Nephron progenitor cell (in vitro differentiated cells): ENCODE measurements around the gene H2AZ2.

Experiments
- DNase-seq: peaks from one replicate; pipeline ENCODE4 v3.0.0; 2021
- H3K27ac Mint-ChIP-seq: 2 replicates; pipeline ENCODE4 v1.8.0; 2021; ENCODE audit warnings: mild to moderate bottlenecking, moderate library complexity, mixed read lengths
- H3K27me3 Mint-ChIP-seq: 2 replicates; pipeline ENCODE4 v1.8.0; 2021; ENCODE audit warnings: mild to moderate bottlenecking, low read depth, mixed read lengths; ENCODE audit not compliant: poor library complexity
- H3K36me3 Mint-ChIP-seq: 2 replicates; pipeline ENCODE4 v1.8.0; 2021; ENCODE audit warnings: low read depth, mixed read lengths
- H3K4me1 Mint-ChIP-seq: 2 replicates; pipeline ENCODE4 v1.8.0; 2021; ENCODE audit warnings: mixed read lengths
- H3K4me3 Mint-ChIP-seq: 2 replicates; pipeline ENCODE4 v1.8.0; 2021; ENCODE audit warnings: mild to moderate bottlenecking, moderate library complexity, mixed read lengths
- H3K9me3 Mint-ChIP-seq: 2 replicates; pipeline ENCODE4 v1.8.0; 2021; ENCODE audit warnings: mild to moderate bottlenecking, moderate library complexity, mixed read lengths
- CTCF ChIP-seq: fragments of 200-600 bp; sonication (generic); IDR thresholded peaks from 2 replicates; pipeline ENCODE4 v1.5.0; 2021; ENCODE audit warnings: antibody characterized with exemption

H2AZ2 gene

GRCh38 chr7:44838751-44839150, 9.1 kb downstream of the H2AZ2 start:
- Mint-ChIP-seq H3K4me3 (no peak overlapping the region), H3K36me3 (peaks cover 74% of the 10 kb centered on the region), H3K9me3 (no peaks in the 10 kb centered on the region), H3K27ac (peak overlapping the region; percentile 86), H3K4me1 (peaks cover 11% of the 10 kb centered on the region), H3K27me3 (no peaks in the 10 kb centered on the region)
- no peak for TF ChIP-seq CTCF
- no peak for DNase-seq

- no peak for DNase-seq
- Mint-ChIP-seq H3K4me1 (peaks cover 8% of the 10 kb centered on the region), H3K36me3 (peaks cover 64% of the 10 kb centered on the region)
Measured at GRCh38 chr7:44827567-44827966, 20.3 kb downstream of the H2AZ2 start.

GRCh38 chr7:44824894-44825526, 22.9 kb downstream of the H2AZ2 start:
- TF ChIP-seq CTCF, result no peak
- DNase-seq, result no peak
- Mint-ChIP-seq H3K27me3 (no peaks in the 10 kb centered on the region), H3K36me3 (peaks cover 50% of the 10 kb centered on the region), H3K9me3 (no peaks in the 10 kb centered on the region), H3K27ac (peak overlapping the region; percentile 71), H3K4me1 (peaks cover 8% of the 10 kb centered on the region), H3K4me3 (no peak overlapping the region)

More at GRCh38 chr7:44827567-44827966, 20.3 kb downstream of the H2AZ2 start:
- Mint-ChIP-seq H3K4me3 (no peak overlapping the region), H3K27me3 (no peaks in the 10 kb centered on the region), H3K27ac (no peak overlapping the region), H3K9me3 (no peaks in the 10 kb centered on the region)
- TF ChIP-seq CTCF, result no peak

GRCh38 chr7:44823255-44823781, 24.6 kb downstream of the H2AZ2 start:
- H3K9me3 Mint-ChIP-seq, result no peaks in the 10 kb centered on the region
- DNase-seq, result no peak

GRCh38 chr7:44819292-44819691, 28.6 kb downstream of the H2AZ2 start:
- no peaks in the 10 kb centered on the region for H3K4me1 Mint-ChIP-seq
- H3K27me3 Mint-ChIP-seq, result no peaks in the 10 kb centered on the region
- H3K4me3 Mint-ChIP-seq, result no peak overlapping the region
- TF ChIP-seq CTCF, result no peak
- peaks cover 12% of the 10 kb centered on the region for H3K36me3 Mint-ChIP-seq
- H3K27ac Mint-ChIP-seq, result peak overlapping the region; percentile 45
- no peak for DNase-seq
- H3K9me3 Mint-ChIP-seq, result no peaks in the 10 kb centered on the region

More at GRCh38 chr7:44823255-44823781, 24.6 kb downstream of the H2AZ2 start:
- Mint-ChIP-seq H3K36me3 (peaks cover 33% of the 10 kb centered on the region), H3K27ac (peak overlapping the region; percentile 74), H3K4me3 (no peak overlapping the region), H3K4me1 (peaks cover under 1% of the 10 kb centered on the region), H3K27me3 (no peaks in the 10 kb centered on the region)
- no peak for TF ChIP-seq CTCF

- no peak overlapping the region for H3K4me3 Mint-ChIP-seq
- H3K4me1 Mint-ChIP-seq, result no peaks in the 10 kb centered on the region
- no peak for TF ChIP-seq CTCF
Measured at GRCh38 chr7:44814919-44815318, 33.0 kb downstream of the H2AZ2 start.

More at GRCh38 chr7:44814919-44815318, 33.0 kb downstream of the H2AZ2 start:
- Mint-ChIP-seq H3K27ac (no peak overlapping the region), H3K27me3 (no peaks in the 10 kb centered on the region), H3K36me3 (no peaks in the 10 kb centered on the region), H3K9me3 (no peaks in the 10 kb centered on the region)
- no peak for DNase-seq
